GM15510 (cell line): ENCODE measurements around the gene RIPK4.

Experiments
- POLR2A ChIP-seq: IDR thresholded peaks from 3 replicates; pipeline ENCODE4 v1.6.1; 2011; ENCODE audit warnings: borderline replicate concordance; ENCODE audit not compliant: insufficient read length; ENCODE audit errors: extremely low read depth

RIPK4 gene

GRCh38 chr21:41726058-41726558 lies 40.7 kb downstream of the RIPK4 start:
- TF ChIP-seq POLR2A, result no peak

DNA sequence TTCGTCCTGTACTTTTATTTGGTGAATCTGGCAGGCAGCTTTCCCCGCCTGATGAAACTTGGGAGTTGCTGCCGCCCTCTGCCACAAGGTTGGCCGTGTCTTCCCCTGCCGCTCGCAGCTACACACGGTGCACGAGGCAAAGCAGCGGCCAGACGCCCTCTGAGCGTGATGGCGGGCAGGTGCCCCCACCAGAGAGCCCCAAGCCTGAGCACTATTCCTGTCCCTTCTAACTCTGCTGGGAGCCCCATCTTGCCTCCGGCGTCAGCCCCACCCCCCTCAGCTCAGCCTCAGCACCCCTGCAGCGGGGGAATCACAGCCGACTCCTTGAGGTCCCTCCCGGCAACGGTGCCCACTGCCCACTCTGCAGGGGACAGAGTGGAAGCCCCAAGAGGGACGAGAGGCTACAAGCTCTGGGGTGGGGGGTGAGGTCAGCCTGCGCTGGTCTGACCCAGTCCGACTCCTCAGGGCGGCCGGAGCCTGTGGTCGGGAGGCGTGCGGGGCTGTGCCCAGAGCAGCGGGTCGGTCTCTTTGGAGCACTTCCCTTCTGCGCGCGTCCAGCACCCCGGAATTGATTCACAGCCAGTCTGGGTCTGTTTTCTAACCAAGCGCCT lies 41.3 kb downstream of the RIPK4 start:
- TF ChIP-seq POLR2A, result no peak

- TF ChIP-seq POLR2A, result no peak
Measured at GRCh38 chr21:41722052-41723018, 44.5 kb downstream of the RIPK4 start.

DNA sequence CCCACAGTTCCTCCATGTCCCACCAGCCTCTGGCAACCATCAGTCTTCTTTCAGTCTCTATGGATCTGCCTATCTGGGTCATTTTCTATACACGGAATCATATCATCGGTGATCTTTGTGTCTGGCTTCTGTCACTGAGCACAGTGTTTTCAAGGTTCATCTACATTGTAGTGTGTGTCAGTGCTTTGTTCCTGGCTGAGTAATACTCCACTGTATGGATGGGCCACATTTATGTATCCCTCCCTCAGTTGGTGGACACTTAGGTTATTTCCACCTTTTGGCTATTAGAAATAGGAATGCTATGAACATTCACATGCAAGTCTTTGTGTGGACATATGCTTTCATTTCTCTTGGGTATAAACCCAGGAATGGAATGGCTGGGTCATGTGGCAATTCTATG lies 46.6 kb downstream of the RIPK4 start:
- no peak for TF ChIP-seq POLR2A

- no peak for TF ChIP-seq POLR2A
Measured at GRCh38 chr21:41719691-41720090, 47.2 kb downstream of the RIPK4 start.

- no peak for TF ChIP-seq POLR2A
Measured at GRCh38 chr21:41717573-41718330, 49.1 kb downstream of the RIPK4 start.

- no peak for TF ChIP-seq POLR2A
Measured at GRCh38 chr21:41716751-41717150, 50.1 kb downstream of the RIPK4 start.

DNA sequence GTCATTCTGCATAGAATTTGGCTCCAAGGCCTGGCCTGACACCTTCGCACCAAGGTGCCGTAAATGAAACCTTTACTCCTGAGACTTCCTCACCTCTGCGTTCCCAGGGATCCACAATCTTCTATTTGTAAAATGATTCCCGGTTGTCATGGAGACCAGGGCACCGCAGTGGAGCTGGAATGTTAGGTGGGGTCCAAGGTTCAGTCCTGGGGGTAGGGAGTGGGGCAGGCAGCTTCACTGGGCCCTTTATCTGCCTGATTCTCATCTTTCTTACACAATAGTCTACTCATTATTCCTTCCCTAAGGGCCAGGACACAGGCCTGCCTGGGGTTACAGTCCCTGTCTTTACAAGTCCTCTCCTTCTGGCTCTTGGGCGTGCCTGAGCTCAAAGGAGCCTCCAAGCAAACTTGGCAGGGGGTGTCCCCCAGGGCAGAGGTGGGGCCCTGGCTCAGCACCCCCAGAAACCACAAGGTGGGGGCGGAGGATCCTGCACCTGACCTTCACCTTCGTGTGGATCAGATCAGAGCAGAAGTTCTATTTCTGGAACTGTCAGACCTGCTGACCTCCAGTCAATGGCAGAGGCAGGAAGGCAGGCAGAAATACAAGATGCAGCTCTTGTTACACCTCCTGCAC lies 51.1 kb downstream of the RIPK4 start:
- no peak for TF ChIP-seq POLR2A

DNA sequence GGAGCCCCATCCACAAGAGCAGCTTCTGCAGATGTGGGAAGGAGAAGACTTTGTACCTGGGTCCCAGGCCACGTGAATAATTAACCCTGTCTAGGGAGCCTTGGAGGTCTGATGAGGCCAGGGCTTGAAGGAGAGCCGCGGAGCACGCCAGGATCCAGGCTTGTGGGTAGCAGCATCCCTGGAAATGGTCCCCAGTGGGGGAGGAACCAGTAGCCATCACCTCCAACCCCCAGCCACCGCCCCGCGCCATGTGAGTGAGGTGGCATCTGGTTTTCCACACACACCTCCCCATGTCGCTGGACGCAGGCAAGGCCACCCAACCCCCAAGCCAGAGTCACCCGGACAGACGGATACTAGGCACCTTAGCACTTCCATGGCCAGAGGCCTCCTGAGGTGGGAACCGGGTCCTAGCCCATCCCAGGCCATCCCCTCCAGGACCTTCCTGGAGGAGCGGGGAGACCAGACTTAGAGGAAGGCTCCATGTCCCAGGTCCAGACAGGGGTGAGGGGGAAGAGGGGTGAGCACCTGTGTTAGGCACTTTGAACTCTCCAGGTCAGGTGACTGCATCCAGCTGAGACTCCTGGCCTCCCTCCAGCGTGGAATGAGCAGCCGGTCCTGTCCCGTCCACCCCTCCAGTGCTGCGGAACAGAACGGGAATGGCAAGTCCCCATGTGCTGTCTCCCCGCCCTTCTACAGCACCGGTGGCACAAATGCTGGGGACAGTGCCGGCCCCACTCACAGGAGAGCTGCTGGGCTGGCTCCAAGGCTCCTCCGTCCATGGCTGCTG lies 53.2 kb downstream of the RIPK4 start:
- TF ChIP-seq POLR2A, result no peak

DNA sequence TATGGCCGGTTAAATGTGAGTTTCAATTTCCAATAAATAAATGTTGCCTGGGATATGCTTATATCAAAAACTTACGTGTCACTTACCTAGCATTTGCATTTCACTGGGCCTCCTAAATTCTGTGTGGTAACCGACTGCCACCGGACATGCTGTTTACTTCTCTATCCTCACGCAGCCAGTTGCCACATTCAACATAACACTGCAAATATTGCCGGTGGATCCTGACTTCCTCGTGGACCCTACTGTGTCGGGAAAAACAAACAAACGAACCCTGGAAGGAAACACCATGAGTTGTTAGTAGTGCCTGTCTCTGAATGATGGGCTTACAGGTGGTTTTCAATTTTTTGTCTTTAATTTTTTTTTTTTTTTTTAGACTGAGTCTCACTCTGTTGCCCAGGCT lies 54.1 kb downstream of the RIPK4 start:
- TF ChIP-seq POLR2A, result no peak

DNA sequence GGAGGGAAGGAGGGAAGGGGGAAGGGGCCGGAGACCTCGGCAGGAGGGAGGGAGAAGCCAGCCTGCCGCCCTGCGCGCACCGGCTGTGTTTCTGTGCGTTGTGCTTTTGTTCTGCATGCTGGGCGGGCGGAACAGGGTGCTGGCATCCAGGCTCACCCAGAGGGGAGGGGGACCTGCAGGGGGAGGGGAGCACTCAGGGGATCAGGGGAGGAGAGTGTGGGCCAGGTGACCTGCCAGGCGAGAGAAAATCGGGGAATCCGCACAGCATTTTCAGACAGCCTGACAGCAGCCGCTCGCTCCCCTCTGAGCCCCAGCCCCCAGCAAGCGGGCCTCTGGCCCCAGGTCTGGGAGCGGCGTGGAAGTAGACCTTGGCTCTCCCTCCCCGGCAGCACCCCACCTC lies 54.7 kb downstream of the RIPK4 start:
- no peak for TF ChIP-seq POLR2A

DNA sequence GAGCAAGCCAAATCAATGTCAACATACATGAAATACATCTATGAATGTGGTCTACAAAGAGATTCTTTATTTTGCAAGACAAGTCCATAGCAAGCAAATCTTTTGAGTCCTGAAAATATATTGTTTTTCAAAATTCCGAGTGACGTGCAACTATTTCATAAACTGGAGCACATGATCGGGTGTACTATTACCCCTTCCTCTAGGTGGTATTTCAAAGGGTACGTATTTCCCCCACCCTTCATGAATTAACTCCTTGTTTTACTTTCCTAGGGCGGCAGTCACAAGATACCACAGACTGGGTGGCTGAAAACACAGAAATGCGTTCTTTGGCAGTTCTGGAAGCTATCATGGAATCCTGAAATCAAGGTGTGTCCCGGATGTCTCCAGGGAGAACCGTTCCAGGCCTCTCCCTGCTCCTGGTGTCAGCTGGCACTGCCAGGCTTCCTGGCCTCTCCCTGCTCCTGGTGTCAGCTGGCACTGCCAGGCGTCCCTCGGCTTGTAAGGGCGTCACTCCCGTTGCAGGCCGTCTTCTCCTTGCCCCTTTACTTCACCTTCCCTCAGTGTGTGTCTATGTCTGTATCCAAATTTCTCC lies 55.3 kb downstream of the RIPK4 start:
- TF ChIP-seq POLR2A, result no peak

- TF ChIP-seq POLR2A, result no peak
Measured at GRCh38 chr21:41710823-41711160, 56.1 kb downstream of the RIPK4 start.

- no peak for TF ChIP-seq POLR2A
Measured at GRCh38 chr21:41709965-41710822, 56.7 kb downstream of the RIPK4 start.

DNA sequence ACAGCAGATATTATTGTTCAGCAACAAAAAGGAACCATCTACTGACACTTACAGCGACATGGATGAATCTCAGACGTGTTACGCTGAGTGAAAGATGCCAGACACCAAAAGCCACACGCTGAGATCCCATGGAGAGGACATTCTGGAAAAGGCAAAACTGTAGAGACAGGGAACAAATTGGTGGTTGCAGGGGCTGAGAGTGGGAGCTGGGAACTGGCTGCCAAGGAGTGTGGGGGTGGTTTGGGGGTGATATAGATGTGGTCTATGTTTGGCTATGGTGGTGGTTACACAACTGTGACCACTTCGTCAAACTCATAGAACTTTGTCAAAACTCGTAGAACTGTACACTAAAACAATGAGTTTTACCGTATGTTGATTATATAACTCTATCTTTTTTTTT lies 57.7 kb downstream of the RIPK4 start:
- no peak for TF ChIP-seq POLR2A
